GM18505 (cell line): Measurements from ENCODE around the gene PLA2G2F.
"Not testable (repeated sequence)": the region's sequence is repeated elsewhere in the genome, so short reads cannot be mapped to it uniquely, and the experiment has no call there.

Experiments used
- ATAC-seq: cut with Tn5 transposase; IDR thresholded peaks from one replicate; pipeline ENCODE4 v1.9.1; 2021; ENCODE audit not compliant: unreplicated experiment
- POLR2A ChIP-seq: IDR thresholded peaks from 4 replicates; pipeline ENCODE4 v1.6.1; 2011; ENCODE audit warnings: borderline replicate concordance; ENCODE audit not compliant: insufficient read depth, insufficient read length; ENCODE audit errors: extremely low read depth

Gene PLA2G2F

DNA sequence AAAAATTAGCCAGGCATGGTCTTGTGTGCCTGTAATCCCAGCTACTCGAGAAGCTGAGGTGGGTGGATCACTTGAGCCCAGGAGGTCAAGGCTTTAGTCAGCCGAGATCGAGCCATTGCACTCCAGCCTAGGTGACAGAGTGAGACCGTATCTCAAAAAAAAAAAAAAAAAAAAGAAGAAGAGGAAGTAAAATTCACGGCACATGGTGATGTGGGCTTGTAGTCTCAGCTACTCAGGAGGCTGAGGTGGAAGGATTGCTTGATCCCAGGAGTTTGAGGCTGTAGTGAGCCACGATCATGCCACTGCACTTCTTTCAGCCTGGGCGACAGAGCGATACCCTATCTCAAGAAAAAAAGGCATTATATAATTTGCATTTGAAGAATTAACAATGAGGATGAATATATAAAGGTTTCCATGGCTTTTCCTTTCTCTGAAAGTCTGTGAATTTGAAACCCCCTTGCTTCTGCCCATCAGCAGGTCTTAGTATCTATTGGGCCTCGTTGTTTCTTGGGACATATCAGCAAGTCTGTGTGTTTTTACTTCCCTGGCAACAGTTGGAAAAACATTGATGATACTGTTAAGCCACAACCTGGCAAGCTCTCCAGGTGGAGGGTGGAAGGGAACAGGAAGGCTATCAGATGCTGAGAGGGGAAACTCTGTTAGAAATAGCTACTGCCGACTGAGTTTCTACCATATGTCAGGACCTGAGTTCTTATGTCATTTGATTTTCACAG, 15.2 kb upstream of the PLA2G2F start:
- no peak for ATAC-seq
- TF ChIP-seq POLR2A = no peak

DNA sequence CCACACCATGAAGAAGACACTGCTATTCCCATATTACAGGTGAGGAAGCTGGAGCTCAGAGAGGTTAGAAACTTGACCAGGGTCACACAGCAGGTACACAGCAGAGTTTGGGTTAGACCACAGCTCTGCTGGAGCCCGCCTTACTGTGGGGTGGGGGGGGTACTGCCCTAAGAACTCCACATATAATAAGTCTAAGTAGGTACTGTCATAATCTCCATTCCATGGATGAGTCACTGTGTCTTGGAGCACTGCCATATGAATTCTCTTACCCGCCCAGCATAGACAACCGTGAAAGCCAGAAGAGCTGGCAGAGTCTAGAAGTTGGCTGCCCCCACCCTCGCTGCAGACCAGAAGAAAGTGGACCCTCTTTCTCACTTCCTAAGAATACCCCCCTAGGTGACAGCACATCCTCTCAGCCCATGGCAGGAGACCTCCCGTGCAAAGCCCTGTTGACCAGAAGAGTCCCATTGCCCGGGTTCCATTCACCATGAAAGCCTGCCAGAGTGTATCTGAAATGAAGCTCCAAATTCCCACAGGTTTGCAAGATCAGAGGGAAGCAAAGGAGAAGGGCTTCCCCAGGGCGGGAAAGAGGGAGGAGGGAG, 14.6 kb upstream of the PLA2G2F start:
- TF ChIP-seq POLR2A = no peak
- ATAC-seq = no peak

DNA sequence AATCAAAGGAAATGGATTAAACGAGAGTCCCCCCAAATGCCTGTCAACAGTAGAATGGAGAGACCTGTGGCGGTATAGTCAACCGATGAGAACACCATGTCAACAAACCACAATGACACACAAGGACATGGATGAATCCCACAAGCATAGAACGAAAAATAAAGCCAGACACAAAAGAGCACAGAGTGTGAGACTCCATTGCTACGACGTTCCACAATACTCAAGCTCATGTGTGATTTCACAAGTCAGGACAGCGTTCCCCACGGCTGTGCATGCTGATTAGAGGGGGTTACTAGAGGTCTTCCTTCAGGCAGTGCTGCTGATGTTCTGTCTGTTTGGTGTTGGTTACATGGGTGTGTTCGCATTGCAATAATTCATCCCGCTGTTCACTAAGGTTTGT, 14.0 kb upstream of the PLA2G2F start:
- no peak for TF ChIP-seq POLR2A
- ATAC-seq = no peak

DNA sequence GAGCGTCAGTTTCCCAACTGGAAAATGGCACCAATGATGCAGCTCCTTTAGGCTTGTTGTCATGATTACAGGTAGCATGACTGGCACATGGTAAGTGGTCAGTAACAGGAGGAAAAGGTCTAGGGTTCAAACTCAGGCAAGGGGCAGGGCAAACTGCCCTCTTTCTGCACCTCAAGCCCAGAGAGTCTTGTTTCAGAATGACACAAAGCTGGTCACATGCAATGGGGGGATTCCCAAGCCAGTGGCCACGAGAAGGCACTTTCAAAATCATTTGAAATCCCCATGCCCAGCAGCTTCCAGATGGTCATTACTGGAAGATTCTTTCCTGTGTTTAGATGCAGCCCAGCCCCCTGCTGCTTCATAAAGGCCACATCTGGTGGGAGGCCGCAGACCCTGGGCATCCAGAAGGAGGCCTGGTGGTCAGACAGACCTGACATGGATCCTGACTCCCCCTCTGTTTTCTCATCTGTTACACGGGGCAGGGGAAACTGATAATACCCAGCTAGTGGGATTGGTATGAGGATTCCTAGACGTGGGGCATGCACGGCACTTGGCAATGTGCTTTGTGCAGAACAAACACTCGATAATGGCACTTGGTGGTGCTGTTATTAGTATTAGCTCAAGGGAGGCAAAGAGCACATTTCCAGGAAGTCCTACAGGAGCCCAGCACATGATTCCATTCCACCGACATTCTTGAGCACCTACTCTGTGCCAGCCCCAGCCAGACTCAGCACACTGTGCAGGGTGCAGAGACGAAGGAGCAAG, 12.9 kb upstream of the PLA2G2F start:
- TF ChIP-seq POLR2A = no peak
- ATAC-seq = no peak

DNA sequence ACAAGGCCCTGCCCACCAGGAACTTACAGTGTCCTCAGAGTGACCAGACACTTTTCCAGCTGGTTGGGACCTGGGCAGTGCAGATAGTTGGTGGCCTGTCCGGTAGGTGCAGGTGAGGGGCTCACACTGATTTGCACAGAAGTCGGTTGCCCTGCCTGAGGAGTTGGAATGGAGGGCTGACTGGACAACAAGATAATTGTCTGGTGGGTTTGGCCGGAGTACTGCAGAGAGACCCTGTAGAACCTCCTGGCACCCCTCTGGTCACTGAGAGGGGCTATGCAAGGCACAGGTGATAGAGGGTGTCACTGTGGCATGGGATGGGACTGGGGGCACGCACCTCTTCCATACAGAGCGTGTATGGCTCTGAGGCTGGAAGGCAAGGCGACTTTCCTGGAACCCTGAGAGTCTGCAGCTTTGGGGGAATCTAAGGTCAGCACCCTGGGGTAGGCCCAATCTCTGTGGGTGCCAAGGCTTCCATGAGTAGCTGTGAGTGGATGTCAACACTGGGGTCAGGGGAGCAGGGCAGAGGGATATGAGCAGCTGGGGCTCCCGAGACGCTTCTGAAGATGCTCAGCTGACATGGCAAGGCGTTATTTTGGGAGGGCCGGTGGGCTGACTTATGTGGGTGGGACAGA, 12.2 kb upstream of the PLA2G2F start:
- ATAC-seq = no peak
- no peak for TF ChIP-seq POLR2A

DNA sequence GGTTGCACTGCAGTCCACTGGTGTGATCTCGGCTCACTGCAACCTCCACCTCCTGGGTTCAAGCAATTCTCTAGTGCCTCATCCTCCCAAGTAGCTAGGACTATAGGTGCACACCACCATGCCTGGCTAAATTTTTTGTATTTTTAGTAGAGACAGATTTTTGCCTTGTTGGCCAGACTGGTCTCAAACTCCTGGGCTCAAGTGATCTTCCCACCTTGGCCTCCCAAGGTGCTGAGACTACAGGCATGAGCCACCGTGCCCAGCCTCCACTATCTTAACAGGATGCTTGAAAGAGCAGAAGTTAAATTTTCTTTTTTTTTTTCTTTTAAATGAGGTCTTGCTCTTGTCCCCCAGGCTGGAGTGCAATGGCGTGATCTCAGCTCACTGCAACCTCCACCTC, 8.6 kb upstream of the PLA2G2F start:
- not testable (repeated sequence) for ATAC-seq

DNA sequence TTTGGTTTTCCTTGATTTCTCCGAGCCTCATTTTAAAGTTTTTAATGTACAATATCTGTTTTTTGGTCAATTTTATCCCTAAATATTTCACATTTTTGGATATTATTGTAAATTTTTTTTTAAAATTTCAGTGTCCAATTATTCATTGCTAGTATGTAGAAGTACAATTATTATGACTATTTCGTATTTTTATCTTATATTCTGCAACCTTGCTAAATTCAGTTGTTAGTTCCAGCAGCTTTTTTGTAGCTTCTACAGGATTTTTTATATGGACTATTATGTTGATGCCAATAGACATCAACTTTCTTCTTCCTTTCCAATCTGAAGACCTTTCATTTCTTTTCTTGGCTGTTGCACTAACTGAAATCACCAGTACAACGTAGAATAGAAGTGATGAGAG, 4.1 kb upstream of the PLA2G2F start:
- ATAC-seq = no peak
- TF ChIP-seq POLR2A = no peak

DNA sequence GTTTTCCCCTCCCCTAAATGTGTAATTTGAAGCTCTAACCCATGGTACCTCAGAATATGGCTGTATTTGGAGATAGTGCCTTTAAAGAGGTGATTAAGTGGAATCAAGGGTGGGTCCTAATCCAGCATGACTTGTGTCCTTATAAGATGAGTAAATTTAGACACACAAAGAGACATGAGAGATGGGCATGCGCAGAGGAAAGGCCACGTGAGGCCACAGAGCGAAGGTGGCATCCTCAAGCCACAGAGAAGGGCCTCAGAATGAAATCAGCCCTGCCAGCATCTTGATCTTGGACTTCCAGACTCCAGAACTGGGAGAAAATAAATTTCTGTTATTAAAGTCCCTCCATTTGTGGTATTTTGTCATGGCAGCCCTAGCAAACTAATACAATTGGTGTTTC, 2.9 kb upstream of the PLA2G2F start:
- no peak for ATAC-seq
- no peak for TF ChIP-seq POLR2A

DNA sequence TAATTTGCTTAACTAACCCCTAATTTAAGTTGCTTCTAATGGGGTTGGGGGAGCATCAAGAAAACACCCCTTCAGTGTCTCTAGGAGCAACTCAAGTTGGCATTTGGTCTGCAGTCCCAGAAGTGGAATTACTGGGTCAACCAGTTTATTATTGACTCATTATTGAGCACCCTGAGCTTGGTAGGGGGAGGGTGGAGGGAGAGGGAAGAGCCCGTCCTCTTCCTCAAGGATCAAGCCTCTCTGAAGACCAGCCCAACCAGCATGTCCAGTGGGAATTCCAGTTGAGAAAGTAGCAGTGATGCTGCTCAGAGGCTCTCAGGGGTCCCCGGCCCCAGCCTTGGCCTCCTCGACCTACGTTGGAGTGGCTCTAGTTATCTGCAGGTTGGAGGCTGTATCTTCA, 2.1 kb upstream of the PLA2G2F start:
- no peak for TF ChIP-seq POLR2A
- no peak for ATAC-seq

DNA sequence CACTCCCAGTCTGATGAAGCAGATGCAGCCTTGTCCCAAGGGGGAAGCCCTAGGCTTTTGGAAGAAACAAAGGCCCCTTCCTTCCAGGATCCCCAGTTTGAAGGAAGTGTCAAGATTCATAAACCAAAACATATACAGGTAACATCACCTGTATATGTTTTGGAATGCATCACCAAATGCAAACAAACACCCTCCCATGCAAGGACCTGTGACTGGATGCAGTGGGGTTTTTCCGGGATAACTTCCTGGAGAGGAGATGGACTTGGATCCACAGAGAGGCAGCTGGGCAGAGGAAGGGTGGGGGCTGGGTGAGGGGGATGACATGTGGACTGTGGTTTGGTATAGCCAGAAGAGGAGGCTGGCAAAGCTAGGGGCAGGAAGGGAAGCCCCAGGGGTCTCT, 1.5 kb upstream of the PLA2G2F start:
- ATAC-seq = no peak
- no peak for TF ChIP-seq POLR2A

DNA sequence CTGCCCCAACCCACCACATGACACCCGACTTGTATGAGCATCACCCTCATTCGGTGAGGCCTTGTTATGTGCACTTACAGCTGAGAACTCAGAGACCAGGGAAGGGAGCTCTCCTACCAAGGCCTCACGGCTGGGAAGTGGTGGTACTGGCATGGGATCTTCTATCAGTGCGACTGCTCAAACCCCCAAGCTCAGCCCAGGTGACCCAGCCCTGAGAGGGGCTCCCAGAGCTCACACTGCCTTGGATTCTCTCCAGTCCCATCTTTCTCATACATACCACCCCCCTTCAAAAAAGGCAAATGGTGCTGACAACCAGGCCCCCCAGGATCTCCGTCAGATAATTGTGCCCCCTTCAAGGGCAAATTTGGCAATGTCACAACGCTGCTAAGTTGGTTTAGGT, 777 bp upstream of the PLA2G2F start:
- TF ChIP-seq POLR2A = no peak
- no peak for ATAC-seq

DNA sequence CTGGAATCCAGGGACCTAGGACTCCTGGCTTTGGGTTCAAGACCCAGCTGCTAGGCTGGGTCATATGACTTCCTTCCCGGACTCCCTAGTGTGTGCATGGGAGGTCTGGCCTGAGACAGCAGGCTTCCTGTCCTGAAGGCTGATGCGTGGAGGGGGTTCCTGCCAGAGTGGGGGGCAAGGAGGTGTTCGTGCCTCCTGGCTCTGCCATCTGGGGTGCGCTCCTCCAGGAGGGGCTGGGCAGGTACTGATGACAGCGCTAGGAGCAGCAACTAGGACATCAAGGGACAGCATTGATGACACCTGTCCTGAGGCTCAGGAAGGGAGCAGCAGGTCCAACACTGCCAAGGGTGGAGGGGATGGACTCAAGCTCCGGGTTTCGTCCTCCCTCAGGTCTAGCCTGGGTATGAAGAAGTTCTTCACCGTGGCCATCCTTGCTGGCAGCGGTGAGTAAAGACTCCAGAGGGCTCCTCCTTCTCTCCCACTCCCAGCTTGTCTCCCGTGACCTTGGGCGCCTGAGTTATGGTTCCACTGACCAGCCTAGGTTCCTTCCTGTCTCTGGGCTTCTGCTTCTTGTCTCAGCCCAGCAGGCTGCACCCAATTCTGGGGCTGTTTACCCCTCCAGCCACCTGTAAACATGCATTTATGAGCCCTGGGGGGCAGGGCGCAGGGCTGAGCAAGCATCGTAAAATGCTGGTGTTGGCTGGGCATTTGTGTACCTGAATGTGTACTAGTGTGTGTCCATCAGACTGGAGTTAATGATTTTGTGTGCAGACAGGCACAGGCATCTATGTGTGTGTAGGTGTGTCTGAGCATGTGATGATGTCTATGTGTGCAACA, 871 bp downstream of the PLA2G2F start:
- TF ChIP-seq POLR2A = no peak
- no peak for ATAC-seq

DNA sequence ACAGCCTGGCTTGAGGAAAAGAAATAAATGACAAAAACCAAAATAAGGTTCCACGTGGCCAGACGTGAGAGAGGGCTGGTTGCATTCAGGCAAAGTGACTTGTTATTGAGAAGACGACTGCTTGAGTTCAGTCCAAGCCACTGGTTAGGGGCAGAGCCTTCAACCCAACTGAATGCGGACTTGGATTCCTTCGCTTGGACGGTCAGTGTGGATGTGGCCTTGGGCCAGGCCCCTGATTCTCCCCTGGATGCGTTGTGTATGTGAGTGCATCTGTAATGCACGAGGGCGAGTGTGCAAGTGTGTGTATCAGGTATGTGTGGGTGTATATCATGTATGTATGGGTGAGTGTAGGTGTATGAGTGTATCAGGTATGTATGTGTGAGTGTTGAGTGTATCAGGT, 1.9 kb downstream of the PLA2G2F start:
- no peak for ATAC-seq
- TF ChIP-seq POLR2A = no peak
